Neuronal stem cell (in vitro differentiated cells): Measurements from ENCODE around the gene CNTF. TPM values are rescaled to one million over a fixed set of nuclear protein-coding genes. Genes with fewer than 3 reads are reported as not detected.
"Not testable (repeated sequence)": the region's sequence is repeated elsewhere in the genome, so short reads cannot be mapped to it uniquely, and the experiment has no call there.

Experiments used
- DNase-seq: peaks from one replicate; pipeline ENCODE4 v3.0.0-alpha.2; 2013; ENCODE audit warnings: low spot score
- H2AFZ ChIP-seq: one replicate; pipeline ENCODE4 v1.6.1; 2013; ENCODE audit warnings: mild to moderate bottlenecking, low read length, inconsistent platforms
- H2AK5ac ChIP-seq: 2 replicates; pipeline ENCODE4 v1.6.1; 2013; ENCODE audit warnings: low read depth, mild to moderate bottlenecking, inconsistent platforms, low read length, moderate library complexity, mixed read lengths
- H2BK120ac ChIP-seq: 2 replicates; pipeline ENCODE4 v1.6.1; 2013; ENCODE audit warnings: low read depth, mild to moderate bottlenecking, inconsistent platforms, low read length, moderate library complexity, mixed read lengths
- H2BK12ac ChIP-seq: one replicate; pipeline ENCODE4 v1.6.1; 2013; ENCODE audit warnings: low read length, inconsistent platforms
- H2BK15ac ChIP-seq: 2 replicates; pipeline ENCODE4 v1.6.1; 2013; ENCODE audit warnings: mild to moderate bottlenecking, low read length, inconsistent platforms, mixed read lengths
- H2BK5ac ChIP-seq: one replicate; pipeline ENCODE4 v1.6.1; 2013; ENCODE audit warnings: inconsistent platforms, mild to moderate bottlenecking, low read length, moderate library complexity
- H3K14ac ChIP-seq: one replicate; pipeline ENCODE4 v1.6.1; 2013; ENCODE audit warnings: low read length, inconsistent platforms
- H3K18ac ChIP-seq: 2 replicates; pipeline ENCODE4 v1.6.1; 2013; ENCODE audit warnings: low read length, inconsistent platforms
- H3K23ac ChIP-seq: 2 replicates; pipeline ENCODE4 v1.6.1; 2013; ENCODE audit warnings: low read depth, mild to moderate bottlenecking, mixed read lengths, low read length, inconsistent platforms; ENCODE audit not compliant: poor library complexity
- H3K27ac ChIP-seq: replicated peaks from 3 replicates; pipeline ENCODE4 v1.5.1; 2013; ENCODE audit warnings: low read length, inconsistent platforms
- H3K27me3 ChIP-seq, 3 experiments: 2 replicates each; pipeline ENCODE4 v1.6.1; 2013; ENCODE audit warnings: low read length in 3 of 3, mild to moderate bottlenecking in 2 of 3, inconsistent platforms in 1 of 3, low read depth in 1 of 3, mixed read lengths in 1 of 3, moderate library complexity in 1 of 3; ENCODE audit not compliant: control insufficient read depth in 3 of 3, insufficient read depth in 3 of 3
- H3K36me3 ChIP-seq, 2 donors: replicated peaks in 1 of 2; 2 replicates each; pipeline ENCODE4 v1.6.1; 2013; ENCODE audit warnings: low read length in 2 of 2; ENCODE audit not compliant: control insufficient read depth in 2 of 2, insufficient read depth in 2 of 2
- H3K4ac ChIP-seq: 2 replicates; pipeline ENCODE4 v1.6.1; 2013; ENCODE audit warnings: inconsistent platforms, mild to moderate bottlenecking, low read length, moderate library complexity
- H3K4me1 ChIP-seq, 2 donors: 1 replicate in 1 of 2; 2 replicates in 1 of 2; pipeline ENCODE4 v1.6.1; 2013; ENCODE audit warnings: low read length in 2 of 2, low read depth in 1 of 2; ENCODE audit not compliant: control insufficient read depth in 2 of 2, insufficient read depth in 1 of 2
- H3K4me2 ChIP-seq: one replicate; pipeline ENCODE4 v1.6.1; 2013; ENCODE audit warnings: mild to moderate bottlenecking, low read length, inconsistent platforms; ENCODE audit not compliant: insufficient read depth, poor library complexity, severe bottlenecking
- H3K4me3 ChIP-seq, 2 donors: 2 replicates each; pipeline ENCODE4 v1.5.1; 2013; ENCODE audit warnings: low read length in 2 of 2, mild to moderate bottlenecking in 2 of 2, inconsistent platforms in 1 of 2, moderate library complexity in 1 of 2
- H3K79me1 ChIP-seq: one replicate; pipeline ENCODE4 v1.6.1; 2013; ENCODE audit warnings: low read depth, mild to moderate bottlenecking, inconsistent platforms, low read length, moderate library complexity
- H3K9ac ChIP-seq: one replicate; pipeline ENCODE4 v1.6.1; 2013; ENCODE audit warnings: mild to moderate bottlenecking, low read depth, low read length, inconsistent platforms; ENCODE audit not compliant: poor library complexity
- H3K9me3 ChIP-seq, 2 donors: replicated peaks in 1 of 2; 2 replicates each; pipeline versions ENCODE3 to v1.6.1; 2013; ENCODE audit warnings: low read length in 2 of 2, mild to moderate bottlenecking in 2 of 2, inconsistent platforms in 1 of 2, low read depth in 1 of 2, mixed read lengths in 1 of 2, moderate library complexity in 1 of 2; ENCODE audit not compliant: control insufficient read depth in 2 of 2, insufficient read depth in 1 of 2
- H4K8ac ChIP-seq: one replicate; pipeline ENCODE4 v1.6.1; 2013; ENCODE audit warnings: low read depth, mild to moderate bottlenecking, inconsistent platforms, low read length, moderate library complexity
- H4K91ac ChIP-seq: one replicate; pipeline ENCODE4 v1.6.1; 2013; ENCODE audit warnings: low read length, low read depth, mild to moderate bottlenecking, inconsistent platforms; ENCODE audit not compliant: poor library complexity
- WGBS, 2 donors: extraction: QIAGEN DNeasy Blood & Tissue Kit; methylation state at CpG; one replicate each; pipeline ENCODE4 v1.1.7; 2013; ENCODE audit warnings: missing lambda C conversion rate in 2 of 2, mixed read lengths in 1 of 2; ENCODE audit not compliant: insufficient read length in 2 of 2, insufficient replicate concordance in 1 of 2; ENCODE audit errors: extremely low coverage in 2 of 2; 5-methylcytosine and 5-hydroxymethylcytosine counted together
- polyA plus RNA-seq, 2 experiments: library from polyadenylated mRNA; stranded (reverse); fragments of 200-250 nt; gene quantifications; one replicate each; pipeline ENCODE4 v1.2.3, GENCODE V29; 2013

The CNTF gene, protein sequence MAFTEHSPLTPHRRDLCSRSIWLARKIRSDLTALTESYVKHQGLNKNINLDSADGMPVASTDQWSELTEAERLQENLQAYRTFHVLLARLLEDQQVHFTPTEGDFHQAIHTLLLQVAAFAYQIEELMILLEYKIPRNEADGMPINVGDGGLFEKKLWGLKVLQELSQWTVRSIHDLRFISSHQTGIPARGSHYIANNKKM
- 0.33 TPM for polyA plus RNA-seq (2013, experiment 1 of 2)
- 0.15 TPM for polyA plus RNA-seq (2013, experiment 2 of 2)

GRCh38 chr11:58622344-58622743, at the start of gene CNTF:
TSS of gene CNTF (plus strand) at chr11:58622665. CDS start at chr11:58622753, 88 bp downstream.
- H3K9me3 ChIP-seq = no peaks in the 10 kb centered on the region
- no peak within 1 kb of the TSS for H4K8ac ChIP-seq
- H3K4ac ChIP-seq = no peak within 1 kb of the TSS
- H3K4me2 ChIP-seq = no peak within 1 kb of the TSS
- no peak within 1 kb of the TSS for H2BK12ac ChIP-seq
- no peaks in the 10 kb centered on the region for H3K79me1 ChIP-seq
- H3K27ac ChIP-seq = no peak within 1 kb of the TSS
- H3K27me3 ChIP-seq = no peaks in the 10 kb centered on the region
- no peak within 1 kb of the TSS for H2AFZ ChIP-seq
- H3K36me3 ChIP-seq = peaks cover 26 to 100% of the 10 kb centered on the region in 2 donors
- H3K14ac ChIP-seq = no peak within 1 kb of the TSS
- no peak within 1 kb of the TSS for H2BK5ac ChIP-seq
- no peak for DNase-seq
- no peak within 1 kb of the TSS for H2AK5ac ChIP-seq
- H4K91ac ChIP-seq = no peak within 1 kb of the TSS
- H3K4me3 ChIP-seq = no peak within 1 kb of the TSS
- WGBS, 2 donors = no CpG with 5 or more reads among the region's 2 CpGs
- no peak within 1 kb of the TSS for H3K18ac ChIP-seq
- no peaks in the 10 kb centered on the region for H3K4me1 ChIP-seq
- H3K9ac ChIP-seq = no peak within 1 kb of the TSS
- no peak within 1 kb of the TSS for H2BK120ac ChIP-seq
- H2BK15ac ChIP-seq = no peak within 1 kb of the TSS
- H3K23ac ChIP-seq = no peak within 1 kb of the TSS

DNA sequence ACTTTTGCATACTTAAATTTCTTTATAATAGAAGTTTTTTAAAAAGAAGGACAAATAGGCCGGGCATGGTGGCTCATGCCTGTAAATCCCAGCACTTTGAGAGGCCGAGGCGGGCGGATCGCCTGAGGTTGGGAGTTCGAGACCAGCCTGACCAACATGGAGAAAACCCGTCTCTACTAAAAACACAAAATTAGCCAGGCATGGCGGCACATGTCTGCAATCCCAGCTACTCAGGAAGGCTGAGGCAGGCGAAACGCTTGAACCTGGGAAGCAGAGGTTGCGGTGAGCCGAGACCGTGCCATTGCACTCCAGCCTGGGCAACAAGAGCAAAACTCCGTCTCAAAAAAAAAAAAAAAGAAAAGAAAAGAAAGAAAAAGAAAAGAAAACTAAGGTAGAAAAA, 49.6 kb upstream of the CNTF start:
- H3K4me1 ChIP-seq, H2BK5ac ChIP-seq, H2AK5ac ChIP-seq, H3K4me2 ChIP-seq, H2BK120ac ChIP-seq, H3K9ac ChIP-seq, DNase-seq, H2AFZ ChIP-seq, H3K4ac ChIP-seq, H2BK12ac ChIP-seq, H2BK15ac ChIP-seq, H3K27me3 ChIP-seq, H4K91ac ChIP-seq, H3K36me3 ChIP-seq, H3K4me3 ChIP-seq, H3K27ac ChIP-seq, H3K14ac ChIP-seq, H3K79me1 ChIP-seq, H4K8ac ChIP-seq, H3K18ac ChIP-seq, H3K9me3 ChIP-seq, H3K23ac ChIP-seq: not testable (repeated sequence)
- no CpG with 5 or more reads among the region's 14 CpGs for WGBS, 2 donors

GRCh38 chr11:58573451-58574104, 48.9 kb upstream of the CNTF start:
- H3K4me2 ChIP-seq = no peak overlapping the region
- H3K4me1 ChIP-seq = no peaks in the 10 kb centered on the region
- no peak overlapping the region for H2BK12ac ChIP-seq
- DNase-seq = no peak
- H2AK5ac ChIP-seq = no peak overlapping the region
- no peak overlapping the region for H2AFZ ChIP-seq
- H4K91ac ChIP-seq = no peak overlapping the region
- H3K14ac ChIP-seq = no peak overlapping the region
- H3K9me3 ChIP-seq = no peaks in the 10 kb centered on the region
- no peaks in the 10 kb centered on the region for H3K27me3 ChIP-seq
- WGBS, 2 donors = no CpG with 5 or more reads among the region's 4 CpGs
- H4K8ac ChIP-seq = no peak overlapping the region
- H2BK15ac ChIP-seq = no peak overlapping the region
- no peak overlapping the region for H3K4ac ChIP-seq
- H2BK120ac ChIP-seq = no peak overlapping the region
- no peak overlapping the region for H3K9ac ChIP-seq
- H3K27ac ChIP-seq = no peak overlapping the region
- H3K36me3 ChIP-seq = peaks cover 0 to 7% of the 10 kb centered on the region in 2 donors
- H3K18ac ChIP-seq = no peak overlapping the region
- no peak overlapping the region for H3K4me3 ChIP-seq
- H3K23ac ChIP-seq = no peak overlapping the region
- H3K79me1 ChIP-seq = no peaks in the 10 kb centered on the region
- H2BK5ac ChIP-seq = no peak overlapping the region

DNA sequence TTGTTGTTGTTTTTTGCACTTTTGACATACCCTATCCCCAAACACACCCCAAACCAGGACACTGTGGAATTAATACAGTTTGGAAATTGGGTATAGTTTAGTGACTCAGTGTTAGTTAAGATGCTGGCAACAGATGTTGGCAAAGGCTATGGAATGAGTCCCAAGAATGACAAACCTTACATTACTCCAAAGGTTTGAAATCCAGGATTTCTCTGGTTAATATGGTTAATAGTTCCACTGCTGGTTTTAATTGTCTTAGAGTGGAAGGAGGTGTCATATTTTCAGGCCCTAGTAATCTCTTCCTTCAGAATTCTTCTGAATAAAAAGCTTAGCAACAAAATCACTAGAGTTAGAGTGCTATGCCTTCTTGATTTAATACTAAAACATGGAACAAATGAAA, 47.6 kb upstream of the CNTF start:
- Histone ChIP-seq H3K4ac (no peak overlapping the region), H3K27me3 (no peaks in the 10 kb centered on the region), H4K8ac (no peak overlapping the region), H3K4me2 (no peak overlapping the region), H3K9ac (no peak overlapping the region), H3K4me3 (no peak overlapping the region), H3K79me1 (no peaks in the 10 kb centered on the region), H3K4me1 (no peaks in the 10 kb centered on the region), H2BK15ac (no peak overlapping the region), H2BK5ac (no peak overlapping the region), H2AK5ac (no peak overlapping the region), H2BK120ac (no peak overlapping the region), H3K36me3 (peaks cover 0 to 4% of the 10 kb centered on the region in 2 donors), H3K23ac (no peak overlapping the region), H2AFZ (no peak overlapping the region), H3K14ac (no peak overlapping the region), H3K18ac (no peak overlapping the region), H3K27ac (no peak overlapping the region), H4K91ac (no peak overlapping the region), H2BK12ac (no peak overlapping the region), H3K9me3 (no peaks in the 10 kb centered on the region)
- no peak for DNase-seq
